HUES6 (cell line): ENCODE measurements around the gene SSBP2.
A peak's percentile ranks its signal among the peaks of the same experiment; 100 is the strongest.

Experiments used
- H3K27ac ChIP-seq: 2 replicates; pipeline ENCODE4 v1.7.0; 2013; ENCODE audit warnings: low read depth, mild to moderate bottlenecking, low read length, inconsistent platforms
- H3K27me3 ChIP-seq: 2 replicates; pipeline ENCODE4 v1.6.1; 2013; ENCODE audit warnings: low read length; ENCODE audit not compliant: control insufficient read depth, insufficient read depth
- H3K36me3 ChIP-seq: 2 replicates; pipeline ENCODE4 v1.6.1; 2013; ENCODE audit warnings: low read length; ENCODE audit not compliant: control insufficient read depth, insufficient read depth
- H3K4me1 ChIP-seq: 2 replicates; pipeline ENCODE4 v1.6.1; 2013; ENCODE audit warnings: low read length; ENCODE audit not compliant: control insufficient read depth, insufficient read depth
- H3K4me3 ChIP-seq: 2 replicates; pipeline ENCODE4 v1.5.1; 2013; ENCODE audit warnings: low read depth, low read length
- H3K9ac ChIP-seq: one replicate; pipeline ENCODE4 v1.6.1; 2013; ENCODE audit warnings: mild to moderate bottlenecking, low read length
- H3K9me3 ChIP-seq: 2 replicates; pipeline ENCODE4 v1.6.1; 2013; ENCODE audit warnings: low read depth, low read length; ENCODE audit not compliant: control insufficient read depth, insufficient read depth

The SSBP2 gene

GRCh38 chr5:81755320-81755719, 4.4 kb upstream of the SSBP2 start:
- peaks cover 60% of the 10 kb centered on the region for H3K4me1 ChIP-seq
- H3K9ac ChIP-seq: peak overlapping the region; percentile 26

GRCh38 chr5:81754621-81755020, 3.7 kb upstream of the SSBP2 start:
- H3K36me3 ChIP-seq: no peaks in the 10 kb centered on the region
- H3K4me3 ChIP-seq: no peak overlapping the region
- H3K4me1 ChIP-seq: peaks cover 56% of the 10 kb centered on the region
- H3K9ac ChIP-seq: no peak overlapping the region
- no peaks in the 10 kb centered on the region; the same call in 1 of the 2 replicates for H3K27me3 ChIP-seq
- peak overlapping the region; percentile 53; the same call in 1 of the 2 replicates for H3K27ac ChIP-seq
- H3K9me3 ChIP-seq: no peaks in the 10 kb centered on the region

More at GRCh38 chr5:81755320-81755719, 4.4 kb upstream of the SSBP2 start:
- no peaks in the 10 kb centered on the region for H3K9me3 ChIP-seq
- H3K27me3 ChIP-seq: no peaks in the 10 kb centered on the region; the same call in 1 of the 2 replicates
- peak overlapping the region; percentile 45; the same call in 1 of the 2 replicates for H3K27ac ChIP-seq
- H3K4me3 ChIP-seq: peak overlapping the region; percentile 10; the same call in 1 of the 2 replicates
- no peaks in the 10 kb centered on the region for H3K36me3 ChIP-seq

- no peak overlapping the region for H3K4me3 ChIP-seq
- H3K9ac ChIP-seq: no peak overlapping the region
- H3K36me3 ChIP-seq: no peaks in the 10 kb centered on the region
- peaks cover 56% of the 10 kb centered on the region for H3K4me1 ChIP-seq
- H3K27me3 ChIP-seq: peaks cover 10% of the 10 kb centered on the region
- H3K9me3 ChIP-seq: no peaks in the 10 kb centered on the region
- no peak overlapping the region for H3K27ac ChIP-seq
Observed at GRCh38 chr5:81753429-81753828, 2.5 kb upstream of the SSBP2 start.

- no peak overlapping the region for H3K9ac ChIP-seq
- H3K9me3 ChIP-seq: no peaks in the 10 kb centered on the region
- peaks cover 13% of the 10 kb centered on the region for H3K27me3 ChIP-seq
- H3K27ac ChIP-seq: no peak overlapping the region
- peaks cover 56% of the 10 kb centered on the region for H3K4me1 ChIP-seq
- H3K4me3 ChIP-seq: peak overlapping the region; percentile 72
- no peaks in the 10 kb centered on the region for H3K36me3 ChIP-seq
Observed at GRCh38 chr5:81752644-81752963, 1.7 kb upstream of the SSBP2 start.

GRCh38 chr5:81751836-81752643, 1.1 kb upstream of the SSBP2 start:
- peak overlapping the region; percentile 72 for H3K4me3 ChIP-seq
- peak overlapping the region; percentile 90 for H3K9ac ChIP-seq
- peaks cover 13% of the 10 kb centered on the region for H3K27me3 ChIP-seq
- no peaks in the 10 kb centered on the region for H3K36me3 ChIP-seq
- H3K27ac ChIP-seq: peak overlapping the region; percentile 88; the same call in 1 of the 2 replicates
- H3K4me1 ChIP-seq: peaks cover 52% of the 10 kb centered on the region
- H3K9me3 ChIP-seq: no peaks in the 10 kb centered on the region

- no peaks in the 10 kb centered on the region for H3K36me3 ChIP-seq
- peaks cover 37% of the 10 kb centered on the region for H3K4me1 ChIP-seq
- H3K9me3 ChIP-seq: no peaks in the 10 kb centered on the region
- H3K4me3 ChIP-seq: peak overlapping the region; percentile 90
- H3K27ac ChIP-seq: no peak overlapping the region
- no peak overlapping the region for H3K9ac ChIP-seq
- peaks cover 13% of the 10 kb centered on the region for H3K27me3 ChIP-seq
Observed at GRCh38 chr5:81750308-81751008, 439 bp downstream of the SSBP2 start.

GRCh38 chr5:81749561-81750307, 1.2 kb downstream of the SSBP2 start:
- peak overlapping the region; percentile 23 for H3K9ac ChIP-seq
- peak overlapping the region; percentile 90 for H3K4me3 ChIP-seq
- peaks cover 13% of the 10 kb centered on the region for H3K27me3 ChIP-seq
- no peaks in the 10 kb centered on the region for H3K36me3 ChIP-seq
- no peak overlapping the region for H3K27ac ChIP-seq
- peaks cover 32% of the 10 kb centered on the region for H3K4me1 ChIP-seq
- no peaks in the 10 kb centered on the region for H3K9me3 ChIP-seq

- Histone ChIP-seq H3K27ac (no peak overlapping the region), H3K36me3 (no peaks in the 10 kb centered on the region), H3K4me3 (peak overlapping the region; percentile 90), H3K9ac (peak overlapping the region; percentile 23), H3K9me3 (no peaks in the 10 kb centered on the region), H3K27me3 (peaks cover 13% of the 10 kb centered on the region), H3K4me1 (peaks cover 26% of the 10 kb centered on the region)
Observed at GRCh38 chr5:81749192-81749560, 1.7 kb downstream of the SSBP2 start.

- Histone ChIP-seq H3K9ac (no peak overlapping the region), H3K4me1 (peaks cover 20% of the 10 kb centered on the region), H3K27ac (no peak overlapping the region), H3K27me3 (peaks cover 13% of the 10 kb centered on the region), H3K4me3 (no peak overlapping the region), H3K9me3 (no peaks in the 10 kb centered on the region), H3K36me3 (no peaks in the 10 kb centered on the region)
Observed at GRCh38 chr5:81748556-81748955, 2.3 kb downstream of the SSBP2 start.

- Histone ChIP-seq H3K4me3 (no peak overlapping the region), H3K9ac (no peak overlapping the region), H3K36me3 (no peaks in the 10 kb centered on the region), H3K4me1 (peaks cover 5% of the 10 kb centered on the region), H3K9me3 (no peaks in the 10 kb centered on the region), H3K27me3 (peaks cover 13% of the 10 kb centered on the region), H3K27ac (no peak overlapping the region)
Observed at GRCh38 chr5:81747030-81747429, 3.9 kb downstream of the SSBP2 start.

GRCh38 chr5:81740758-81741157, 10.1 kb downstream of the SSBP2 start:
- Histone ChIP-seq H3K9ac (no peak overlapping the region), H3K36me3 (no peaks in the 10 kb centered on the region)

More at GRCh38 chr5:81740758-81741157, 10.1 kb downstream of the SSBP2 start:
- Histone ChIP-seq H3K9me3 (no peaks in the 10 kb centered on the region), H3K27me3 (no peaks in the 10 kb centered on the region), H3K4me3 (no peak overlapping the region), H3K4me1 (no peaks in the 10 kb centered on the region), H3K27ac (no peak overlapping the region)
